Stimulated activated CD8-positive, alpha-beta memory T cell treated with anti-CD3 and anti-CD28 coated beads, Interleukin-4, amount 100 ng/mL, for 48 hours (primary cell): ENCODE results near the gene ZNF512B.
"Not testable (repeated sequence)": the region's sequence is repeated elsewhere in the genome, so short reads cannot be mapped to it uniquely, and the experiment has no call there.

Experiments
- DNase-seq: peaks from one replicate; pipeline ENCODE4 v3.0.0-alpha.2; 2020

Gene ZNF512B

DNA sequence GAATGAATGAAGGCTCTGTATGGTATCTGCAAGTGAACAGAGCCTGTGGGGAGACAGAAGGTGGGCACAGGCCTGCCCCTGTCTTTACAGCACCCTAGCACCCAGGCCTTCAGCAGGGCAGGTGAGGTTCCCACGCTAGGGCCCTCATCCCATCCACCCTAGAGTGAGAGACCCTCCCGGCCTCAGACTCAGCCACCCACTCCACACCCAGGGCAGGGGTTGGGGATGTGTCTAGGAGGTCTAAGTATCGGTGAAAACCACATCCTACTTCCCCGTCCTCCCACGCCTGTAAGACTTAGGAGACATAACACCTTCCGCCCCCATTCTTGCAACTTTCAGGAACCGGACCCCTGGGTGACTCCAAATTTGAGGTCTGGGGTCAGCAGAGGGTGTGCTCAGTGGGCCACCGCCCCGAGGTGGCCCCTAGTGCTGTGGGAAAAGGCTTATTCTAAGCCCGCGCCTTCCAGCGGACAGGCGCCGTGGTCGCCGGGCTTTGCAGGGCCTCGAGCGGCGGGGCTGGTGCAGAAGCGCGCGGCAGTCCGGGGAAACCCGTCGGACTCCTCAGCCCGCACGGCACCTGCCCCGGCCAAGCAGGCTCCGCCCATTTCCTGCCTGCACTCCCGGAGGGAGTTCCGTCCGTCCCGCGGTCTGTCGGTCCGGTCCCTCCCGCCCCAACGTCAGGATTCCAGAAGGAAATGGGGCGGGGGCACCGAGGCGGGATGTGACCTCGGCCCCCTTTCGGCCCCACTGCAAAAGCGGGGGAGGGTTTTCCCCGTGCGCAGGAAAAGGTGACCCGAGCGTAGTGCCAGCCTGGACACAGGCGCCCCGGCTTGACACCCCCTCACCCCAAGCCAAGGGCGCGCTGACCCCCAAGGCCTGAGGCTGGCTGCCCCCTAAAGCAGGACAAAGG, 8.8 kb upstream of the ZNF512B start:
- peak; percentile 81 for DNase-seq

DNA sequence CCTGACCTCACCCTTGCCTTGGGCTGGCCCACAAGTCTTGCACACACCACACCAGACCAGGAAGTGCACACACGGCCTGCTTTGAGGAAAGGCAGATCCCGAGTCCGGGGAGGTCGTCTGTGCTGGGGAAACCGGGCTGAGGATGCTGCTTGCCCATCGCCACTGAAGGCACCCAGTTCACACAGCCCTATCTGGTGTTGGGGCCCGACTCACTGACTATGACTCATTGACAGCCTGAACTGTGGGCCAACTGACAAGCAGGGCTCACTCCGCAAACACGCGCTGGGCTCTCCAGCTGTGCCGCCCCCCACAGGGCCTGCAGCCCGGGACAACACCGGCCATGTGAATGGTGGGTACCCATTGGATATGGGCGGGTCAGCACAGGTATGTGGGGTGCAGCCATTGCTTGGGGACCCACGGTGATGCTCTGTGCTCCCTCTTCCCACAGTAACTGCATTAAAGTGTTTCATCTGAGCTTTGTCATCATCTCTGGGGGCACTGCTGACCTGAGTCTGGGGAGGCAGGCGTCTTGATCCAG, 8.1 kb upstream of the ZNF512B start:
- peak; percentile 78 for DNase-seq

GRCh38 chr20:63976980-63977738, 7.4 kb upstream of the ZNF512B start:
- DNase-seq: no peak

DNA sequence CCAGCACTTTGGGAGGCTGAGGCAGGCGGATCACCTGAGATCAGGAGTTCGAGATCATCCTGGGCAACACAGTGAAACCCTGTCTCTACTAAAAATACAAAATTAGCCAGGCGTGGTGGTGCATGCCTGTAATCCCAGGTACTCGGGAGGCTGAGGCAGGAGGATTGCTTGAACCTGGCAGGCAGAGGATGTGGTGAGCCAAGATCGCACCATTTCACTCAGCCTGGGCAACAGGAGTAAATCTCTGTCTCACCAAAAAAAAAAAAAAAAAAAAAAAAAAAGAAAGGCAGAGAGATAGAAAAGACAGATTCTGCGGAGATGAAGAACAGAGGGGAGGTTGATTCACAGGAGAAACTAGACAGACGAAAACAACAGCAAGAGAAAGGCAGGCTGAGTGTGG, 6.8 kb upstream of the ZNF512B start:
- not testable (repeated sequence) for DNase-seq

DNA sequence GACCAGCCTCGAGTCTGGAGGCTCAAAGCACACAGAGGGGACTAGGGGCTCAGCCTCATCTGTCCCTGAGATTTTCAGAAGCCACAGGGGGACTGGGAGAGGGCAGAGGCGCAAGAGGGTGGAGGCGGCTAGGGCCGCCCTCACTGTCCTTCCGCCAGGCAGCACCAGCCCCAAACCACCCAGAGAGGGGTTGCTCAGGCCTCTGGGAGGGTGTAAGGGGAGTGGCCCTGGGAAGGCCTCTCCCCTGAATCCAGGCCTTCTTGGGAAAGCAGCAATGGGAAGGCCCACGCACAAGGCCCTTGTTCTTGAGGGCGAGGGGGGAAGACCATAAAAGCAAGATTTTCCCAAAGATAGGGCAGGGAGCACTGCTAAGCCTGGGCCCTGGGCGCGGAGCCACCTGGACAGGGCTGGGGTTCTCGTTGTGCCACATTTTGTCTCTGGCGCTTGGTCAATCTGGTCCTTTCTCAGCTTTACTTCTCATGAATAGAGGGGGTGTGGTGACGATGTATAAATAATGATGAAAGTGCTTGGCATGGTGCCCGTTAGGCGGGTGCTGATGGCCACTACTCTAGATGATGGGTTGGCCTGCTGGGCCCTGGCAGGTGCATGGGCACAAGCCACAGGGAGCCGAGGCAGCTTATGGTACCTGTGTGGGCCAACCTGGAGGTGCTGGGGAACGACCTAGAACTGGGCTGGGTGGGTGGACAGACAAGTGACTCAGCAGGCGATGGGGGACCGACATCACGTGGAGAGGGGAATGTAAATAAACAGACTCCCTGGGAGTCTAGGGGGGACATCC, 4.9 kb upstream of the ZNF512B start:
- no peak for DNase-seq

- DNase-seq: peak; percentile 89
Measured at GRCh38 chr20:63973636-63974401, 4.1 kb upstream of the ZNF512B start.

- no peak for DNase-seq
Measured at GRCh38 chr20:63973160-63973479, 3.4 kb upstream of the ZNF512B start.

DNA sequence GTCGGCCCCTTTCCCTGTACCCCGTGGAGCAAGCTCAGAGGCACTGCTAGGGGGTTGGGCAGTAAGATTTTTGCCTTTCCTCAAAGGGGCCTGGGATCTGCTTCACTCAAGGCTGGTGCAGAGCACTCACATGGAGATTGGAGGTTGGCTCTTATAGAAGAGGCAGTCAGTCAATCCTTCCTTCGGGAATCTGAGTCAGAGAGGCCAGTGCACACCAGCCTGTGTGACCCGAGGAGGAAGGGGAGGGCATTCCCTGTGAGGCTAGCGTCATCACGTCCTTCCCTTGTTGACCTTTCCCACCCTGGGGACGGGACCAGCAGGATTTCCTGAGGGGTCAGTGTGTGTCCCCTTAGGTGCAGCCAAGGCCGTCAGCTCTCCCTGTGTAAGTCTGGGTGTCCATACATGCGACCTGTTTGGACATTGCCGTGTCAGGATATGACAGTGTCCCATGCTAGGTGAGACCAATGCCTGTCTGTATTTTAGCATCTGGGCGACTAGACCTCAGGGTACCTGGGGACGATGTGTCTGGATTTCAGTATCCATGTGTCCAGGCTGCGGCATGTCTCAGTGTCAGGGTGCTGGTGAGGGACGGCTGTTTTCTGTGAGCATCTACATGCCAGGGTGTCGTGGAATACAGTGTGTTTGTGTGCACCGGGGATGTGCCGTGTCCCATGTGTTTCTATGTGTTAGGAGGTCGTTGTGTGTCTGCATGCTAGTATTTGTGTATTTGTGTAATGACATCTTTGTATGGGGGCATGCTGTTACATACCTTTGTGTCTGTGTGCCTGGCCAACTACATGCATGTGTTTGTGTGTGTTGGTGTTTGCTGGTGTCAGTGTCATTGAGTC, 2.8 kb upstream of the ZNF512B start:
- no peak for DNase-seq

DNA sequence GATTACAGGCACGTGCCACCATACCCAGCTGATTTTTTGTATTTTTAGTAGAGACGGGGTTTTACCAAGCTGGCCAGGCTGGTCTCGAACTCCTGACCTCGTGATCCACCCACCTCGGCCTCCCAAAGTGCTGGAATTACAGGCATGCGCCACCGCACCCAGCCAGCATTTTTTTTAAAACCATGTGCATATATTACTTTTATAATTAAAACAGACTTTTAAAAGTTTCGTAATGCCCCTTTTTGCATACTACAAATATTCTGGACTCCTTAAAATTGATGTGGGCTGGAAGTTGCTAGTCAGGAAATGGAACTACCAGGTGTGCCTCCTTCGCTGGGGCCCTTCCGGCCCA, 2.2 kb upstream of the ZNF512B start:
- DNase-seq: not testable (repeated sequence)

GRCh38 chr20:63970714-63971431, 1.1 kb upstream of the ZNF512B start:
- no peak for DNase-seq

DNA sequence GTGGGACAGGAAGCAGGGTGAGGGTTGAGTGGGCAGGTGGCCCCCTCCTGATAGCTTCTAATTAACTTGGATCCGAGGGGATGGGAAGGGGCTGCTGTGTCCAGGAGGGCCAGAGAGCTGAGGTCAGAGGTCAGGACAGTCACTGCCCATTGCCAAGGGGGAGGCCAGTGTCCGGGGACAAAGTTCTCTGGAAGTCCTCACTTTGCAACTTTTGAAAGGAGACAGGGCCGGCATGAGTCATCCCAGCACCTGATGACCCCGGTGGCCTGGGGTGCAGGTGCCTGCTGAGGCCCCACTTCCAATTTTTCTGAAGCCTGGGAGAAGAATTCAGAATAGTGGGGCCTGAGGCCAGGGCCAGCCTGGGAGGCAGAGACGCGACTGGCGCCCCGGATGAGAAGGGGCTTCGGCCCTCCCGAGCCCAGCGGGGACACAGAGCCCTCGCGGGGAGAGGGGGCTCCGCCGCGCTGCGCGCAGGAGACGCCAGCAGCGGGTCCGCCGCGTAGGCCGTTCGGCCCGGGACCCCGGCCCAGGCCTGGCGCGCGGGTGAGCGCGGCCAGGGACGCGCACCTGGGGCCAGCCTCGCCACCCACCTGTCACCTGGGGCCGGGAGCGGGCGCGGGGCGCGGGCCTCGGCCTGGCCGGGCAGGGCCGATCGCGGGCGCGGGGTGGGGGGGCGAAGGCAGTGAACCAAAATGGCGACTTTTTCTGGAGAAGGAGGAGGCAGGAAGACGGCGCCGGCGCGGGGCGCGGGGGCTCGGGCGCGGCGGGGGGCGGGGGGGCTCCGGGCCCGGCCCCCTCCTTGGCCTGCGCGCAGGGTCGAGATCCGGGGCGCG, 586 bp downstream of the ZNF512B start:
- DNase-seq: peak; percentile 47

- DNase-seq: no peak
Measured at GRCh38 chr20:63968136-63968927, 1.4 kb downstream of the ZNF512B start.

- no peak for DNase-seq
Measured at GRCh38 chr20:63967330-63968135, 2.2 kb downstream of the ZNF512B start.

- DNase-seq: no peak
Measured at GRCh38 chr20:63966944-63967322, 2.8 kb downstream of the ZNF512B start.

DNA sequence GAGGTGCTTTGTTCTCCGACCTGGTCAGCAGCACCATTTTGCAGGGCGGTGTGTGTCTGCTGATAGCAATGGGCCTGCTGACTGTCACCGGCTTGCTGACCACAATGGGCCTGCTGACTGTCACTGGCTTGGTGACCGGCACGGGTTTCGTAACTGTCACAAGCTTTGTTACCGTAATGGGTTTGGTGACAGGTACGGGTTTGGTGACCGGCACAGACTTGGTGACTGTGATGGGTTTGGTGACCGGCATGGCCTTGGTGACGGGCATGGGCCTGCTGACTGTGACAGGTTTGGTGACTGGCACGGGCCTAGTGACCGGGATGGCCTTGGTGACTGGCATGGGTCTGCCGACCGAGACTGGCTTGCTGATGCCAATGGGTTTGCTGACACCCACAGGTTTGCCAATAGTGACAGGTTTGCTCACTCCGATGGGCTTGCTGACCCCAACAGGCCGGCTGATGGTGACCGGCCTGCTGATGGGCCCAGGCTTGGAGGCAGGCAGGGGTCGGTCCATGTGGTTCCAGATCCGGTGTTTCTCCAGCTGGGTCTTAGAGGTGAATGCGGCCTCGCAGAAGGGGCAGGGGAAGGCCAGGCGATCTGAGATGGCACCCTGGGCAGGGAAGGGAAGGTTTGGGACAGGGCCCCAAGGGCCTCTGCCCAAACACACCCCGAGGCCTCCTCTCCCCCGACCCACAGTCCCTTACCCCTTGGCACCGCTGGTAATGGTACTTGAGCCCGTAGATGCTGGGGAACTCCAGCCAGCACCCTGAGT, 3.4 kb downstream of the ZNF512B start:
- no peak for DNase-seq

GRCh38 chr20:63964412-63964811, 5.3 kb downstream of the ZNF512B start:
- no peak for DNase-seq

GRCh38 chr20:63963784-63964301, 5.9 kb downstream of the ZNF512B start:
- no peak for DNase-seq
